WTC11 (cell line): Measurements from ENCODE around the gene WSB1. TPM values are rescaled to one million over a fixed set of nuclear protein-coding genes. Genes with fewer than 3 reads are reported as not detected.

Experiments used
- ATAC-seq: fragments of 200-7000 bp; cut with Tn5 transposase; 2 replicates; pipeline ENCODE4 v1.10.0; 2021; ENCODE audit warnings: mild to moderate bottlenecking, moderate library complexity
- CTCF ChIA-PET: fragments of 300-600 bp; sonication (Branson Sonifier 250); formaldehyde crosslinking; loops from one replicate; lab custom pipeline; 2021; ENCODE audit warnings: antibody characterized with exemption; lab: Charles Lee
- POLR2A ChIA-PET: fragments of 350-600 bp; sonication (Branson Sonifier 250); formaldehyde crosslinking; loops from one replicate; lab custom pipeline; 2021; ENCODE audit warnings: antibody characterized with exemption; lab: Charles Lee
- DNase-seq: peaks from one replicate; pipeline ENCODE4 v3.0.0; 2021; ENCODE audit warnings: low spot score
- H3K27ac Mint-ChIP-seq: 2 replicates; pipeline ENCODE4 v1.8.0; 2021; ENCODE audit warnings: mixed read lengths
- H3K27me3 Mint-ChIP-seq: 2 replicates; pipeline ENCODE4 v1.8.0; 2021; ENCODE audit warnings: low read depth, mild to moderate bottlenecking, moderate library complexity, mixed read lengths
- H3K36me3 Mint-ChIP-seq: 2 replicates; pipeline ENCODE4 v1.8.0; 2021; ENCODE audit warnings: mixed read lengths
- H3K4me1 Mint-ChIP-seq: 2 replicates; pipeline ENCODE4 v1.8.0; 2022; ENCODE audit warnings: mixed read lengths
- H3K4me3 Mint-ChIP-seq: 2 replicates; pipeline ENCODE4 v1.8.0; 2021; ENCODE audit warnings: mild to moderate bottlenecking, moderate library complexity, mixed read lengths
- H3K9me3 Mint-ChIP-seq: 2 replicates; pipeline ENCODE4 v1.8.0; 2021; ENCODE audit warnings: mixed read lengths
- CBFB ChIP-seq: sonication (generic); formaldehyde crosslinking; IDR thresholded peaks from 2 replicates; pipeline ENCODE4 v1.8.1; 2022; ENCODE audit warnings: mild to moderate bottlenecking, low read depth, missing genetic modification reagents
- ESRRA ChIP-seq: sonication (generic); formaldehyde crosslinking; IDR thresholded peaks from 2 replicates; pipeline ENCODE4 v1.8.1; 2022; ENCODE audit warnings: mild to moderate bottlenecking, missing genetic modification reagents, borderline replicate concordance
- GABPB1 ChIP-seq: sonication (generic); formaldehyde crosslinking; IDR thresholded peaks from 2 replicates; pipeline ENCODE4 v1.8.1; 2023; ENCODE audit warnings: mild to moderate bottlenecking, missing genetic modification reagents
- GRHL2 ChIP-seq: fragments of 250-450 bp; sonication (Bioruptor Pico); IDR thresholded peaks from 2 replicates; pipeline ENCODE4 v1.8.0; 2022; ENCODE audit warnings: mild to moderate bottlenecking, moderate library complexity; ENCODE audit not compliant: insufficient replicate concordance, severe bottlenecking
- HMGA2 ChIP-seq: fragments of 250-450 bp; sonication (Bioruptor Pico); IDR thresholded peaks from 2 replicates; pipeline ENCODE4 v1.4.0; 2021; ENCODE audit warnings: mild to moderate bottlenecking, moderate library complexity
- IRF2 ChIP-seq: sonication (generic); formaldehyde crosslinking; IDR thresholded peaks from 2 replicates; pipeline ENCODE4 v1.8.0; 2022; ENCODE audit warnings: low read depth, missing genetic modification reagents, borderline replicate concordance
- MAX ChIP-seq: sonication (generic); formaldehyde crosslinking; IDR thresholded peaks from 2 replicates; pipeline ENCODE4 v1.8.0; 2022; ENCODE audit warnings: mild to moderate bottlenecking, missing genetic modification reagents
- MLX ChIP-seq: sonication (generic); formaldehyde crosslinking; IDR thresholded peaks from 2 replicates; pipeline ENCODE4 v1.8.1; 2023; ENCODE audit warnings: mild to moderate bottlenecking, missing genetic modification reagents, moderate library complexity
- OVOL2 ChIP-seq: fragments of 250-450 bp; sonication (Bioruptor Pico); IDR thresholded peaks from 2 replicates; pipeline ENCODE4 v1.9.0; 2021; ENCODE audit warnings: mild to moderate bottlenecking, borderline replicate concordance
- PRDM15 ChIP-seq: sonication (generic); formaldehyde crosslinking; IDR thresholded peaks from 2 replicates; pipeline ENCODE4 v1.8.0; 2022; ENCODE audit warnings: missing genetic modification reagents
- SP1 ChIP-seq: sonication (generic); formaldehyde crosslinking; conservative IDR thresholded peaks from 2 replicates; pipeline ENCODE4 v1.8.1; 2022; ENCODE audit warnings: missing genetic modification reagents
- TCF7 ChIP-seq: sonication (generic); formaldehyde crosslinking; IDR thresholded peaks from 2 replicates; pipeline ENCODE4 v1.8.0; 2022; ENCODE audit warnings: mild to moderate bottlenecking, low read depth, missing genetic modification reagents, moderate library complexity
- TP53 ChIP-seq: sonication (generic); formaldehyde crosslinking; IDR thresholded peaks from 2 replicates; pipeline ENCODE4 v1.8.1; 2023; ENCODE audit warnings: mild to moderate bottlenecking, missing genetic modification reagents
- ZBTB21 ChIP-seq: sonication (generic); formaldehyde crosslinking; IDR thresholded peaks from 2 replicates; pipeline ENCODE4 v1.8.1; 2023; ENCODE audit warnings: mild to moderate bottlenecking, missing genetic modification reagents, borderline replicate concordance
- ZMAT4 ChIP-seq: fragments of 250-450 bp; sonication (Bioruptor Pico); IDR thresholded peaks from 2 replicates; pipeline ENCODE4 v1.9.0; 2021; ENCODE audit warnings: mild to moderate bottlenecking
- ZNF281 ChIP-seq: sonication (generic); formaldehyde crosslinking; IDR thresholded peaks from 2 replicates; pipeline ENCODE4 v1.8.0; 2023; ENCODE audit warnings: mild to moderate bottlenecking, missing genetic modification reagents
- ZNF425 ChIP-seq: fragments of 250-450 bp; sonication (Bioruptor Pico); conservative IDR thresholded peaks from 2 replicates; pipeline ENCODE4 v1.9.0; 2021; ENCODE audit warnings: mild to moderate bottlenecking
- ZNF512 ChIP-seq: sonication (generic); formaldehyde crosslinking; IDR thresholded peaks from 2 replicates; pipeline ENCODE4 v1.8.1; 2022; ENCODE audit warnings: missing genetic modification reagents, borderline replicate concordance
- total RNA-seq: library from RNA; stranded (reverse); gene quantifications from 3 replicates; pipeline ENCODE4 v1.2.3, GENCODE V29; 2021

WSB1 gene
- total RNA-seq, 1 experiment from 2014 or later, result 167 TPM

GRCh38 chr17:27246537-27246936 lies 47.4 kb upstream of the WSB1 start:
- no peak overlapping the region for H3K4me3 Mint-ChIP-seq
- no peak for ATAC-seq
- POLR2A ChIA-PET, result interaction anchor here (1.5 kb wide), 1 partner anchor 48 kb away, joined by 5 read pairs; no protein-coding TSS in a partner anchor

GRCh38 chr17:27247071-27247957 lies 46.6 kb upstream of the WSB1 start:
- H3K9me3 Mint-ChIP-seq, result no peaks in the 10 kb centered on the region
- CTCF ChIA-PET, result interaction anchor here (3.5 to 3.6 kb wide), 2 partner anchors 12 to 86 kb away, joined by 27 to 34 read pairs; no protein-coding TSS in a partner anchor
- H3K4me3 Mint-ChIP-seq, result no peak overlapping the region
- no peak overlapping the region for H3K27ac Mint-ChIP-seq
- H3K36me3 Mint-ChIP-seq, result no peaks in the 10 kb centered on the region
- POLR2A ChIA-PET, result no interaction called here
- H3K4me1 Mint-ChIP-seq, result peaks cover 17% of the 10 kb centered on the region
- TF ChIP-seq OVOL2 (no peak), GABPB1 (CRISPR knock-in tag) (peak; percentile 76)
- DNase-seq (no peak), ATAC-seq (no peak)
- peaks cover 17% of the 10 kb centered on the region for H3K27me3 Mint-ChIP-seq

More at GRCh38 chr17:27246537-27246936, 47.4 kb upstream of the WSB1 start:
- H3K27me3 Mint-ChIP-seq, result peaks cover 10% of the 10 kb centered on the region
- TF ChIP-seq HMGA2, result peak; percentile 97
- no peak for TF ChIP-seq TP53
- TF ChIP-seq, all 79 proteins: peak for 1
- Mint-ChIP-seq H3K9me3 (no peaks in the 10 kb centered on the region), H3K36me3 (no peaks in the 10 kb centered on the region), H3K4me1 (peaks cover 21% of the 10 kb centered on the region), H3K27ac (no peak overlapping the region)
- CTCF ChIA-PET, result interaction anchor here (1.5 to 3.6 kb wide), 5 partner anchors 11 to 357 kb away, joined by 4 to 34 read pairs (median 23); no protein-coding TSS in a partner anchor
- no peak for DNase-seq

GRCh38 chr17:27247958-27248342 lies 46.0 kb upstream of the WSB1 start:
- no peaks in the 10 kb centered on the region for H3K36me3 Mint-ChIP-seq
- H3K4me3 Mint-ChIP-seq, result no peak overlapping the region
- DNase-seq (no peak), ATAC-seq (no peak)
- ChIA-PET CTCF (no interaction called here), POLR2A (no interaction called here)
- no peaks in the 10 kb centered on the region; the same call in 1 of the 2 replicates for H3K9me3 Mint-ChIP-seq
- H3K27me3 Mint-ChIP-seq, result peaks cover 20% of the 10 kb centered on the region
- H3K4me1 Mint-ChIP-seq, result peaks cover 17% of the 10 kb centered on the region
- H3K27ac Mint-ChIP-seq, result no peak overlapping the region
- TF ChIP-seq ZNF512 (CRISPR knock-in tag), result no peak
- no peak for TF ChIP-seq ZBTB21
- TF ChIP-seq IRF2, result no peak
- TF ChIP-seq PRDM15, result no peak
- no peak for TF ChIP-seq CBFB
- no peak for TF ChIP-seq MLX (CRISPR knock-in tag)
- no peak for TF ChIP-seq ZMAT4
- no peak for TF ChIP-seq GRHL2 (CRISPR knock-in tag)
- TF ChIP-seq TCF7 (CRISPR knock-in tag), result no peak
- TF ChIP-seq ESRRA (CRISPR knock-in tag), result no peak
- no peak for TF ChIP-seq ZNF281 (CRISPR knock-in tag)
- no peak for TF ChIP-seq MAX
- no peak for TF ChIP-seq SP1 (CRISPR knock-in tag)
- TF ChIP-seq ZNF425, result no peak
